Mononuclear cell (primary cell): Measurements from ENCODE around the gene KRT76. TPM values are rescaled to one million over a fixed set of nuclear protein-coding genes. Genes with fewer than 3 reads are reported as not detected.
"Not testable (repeated sequence)": the region's sequence is repeated elsewhere in the genome, so short reads cannot be mapped to it uniquely, and the experiment has no call there.

ENCODE experiments used
- H3K27me3 ChIP-seq: 2 replicates; pipeline ENCODE4 v1.6.0; 2011; ENCODE audit warnings: low read length, control low read depth; ENCODE audit not compliant: insufficient read depth
- H3K4me1 ChIP-seq: 2 replicates; pipeline ENCODE4 v1.5.1; 2011; ENCODE audit warnings: mild to moderate bottlenecking, low read length, control low read depth; ENCODE audit not compliant: insufficient read depth
- H3K4me3 ChIP-seq: 2 replicates; pipeline ENCODE4 v1.5.1; 2011; ENCODE audit warnings: mild to moderate bottlenecking, low read length, moderate library complexity
- H3K9me3 ChIP-seq: 2 replicates; pipeline ENCODE4 v1.5.1; 2011; ENCODE audit warnings: low read depth, mild to moderate bottlenecking, control low read depth, low read length
- total RNA-seq: library from RNA; depleted of rRNA; stranded (reverse); fragments of >200 nt; gene quantifications from one replicate; pipeline ENCODE4 v1.2.3, GENCODE V29; 2012

The KRT76 gene
- total RNA-seq, 1 donor: not detected

DNA sequence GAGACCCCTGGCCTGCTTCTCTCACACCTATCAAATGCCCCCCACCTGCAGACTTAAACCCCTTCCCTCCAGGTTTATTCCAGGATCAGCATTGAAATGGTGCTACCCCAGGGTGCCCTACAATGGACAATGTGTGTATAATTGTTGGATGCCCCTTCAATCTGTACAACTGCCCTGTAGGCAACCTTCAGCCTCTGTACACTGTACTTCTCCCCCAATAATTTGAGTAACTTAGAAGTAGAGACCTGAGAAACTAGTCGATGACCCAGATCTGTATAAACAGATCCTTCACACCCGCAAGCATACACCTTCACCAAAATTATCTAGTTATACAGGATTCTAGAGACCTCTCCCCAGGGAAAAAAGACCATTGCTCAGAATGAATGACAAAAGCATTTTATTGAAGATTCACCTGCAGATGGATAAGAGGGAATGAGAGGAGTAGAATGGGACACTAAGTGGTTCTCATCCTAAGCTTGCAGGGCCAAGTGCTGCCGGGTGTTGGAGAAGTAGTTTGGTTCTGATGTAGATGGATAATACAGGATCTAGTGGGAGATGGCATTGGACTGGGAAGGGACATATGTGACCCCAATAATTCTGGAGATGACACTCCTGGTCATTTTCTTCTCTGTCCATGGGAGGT, 29.1 kb upstream of the KRT76 start:
- H3K4me1 ChIP-seq: no peaks in the 10 kb centered on the region
- H3K27me3 ChIP-seq: no peaks in the 10 kb centered on the region
- no peak overlapping the region for H3K4me3 ChIP-seq
- no peaks in the 10 kb centered on the region for H3K9me3 ChIP-seq

DNA sequence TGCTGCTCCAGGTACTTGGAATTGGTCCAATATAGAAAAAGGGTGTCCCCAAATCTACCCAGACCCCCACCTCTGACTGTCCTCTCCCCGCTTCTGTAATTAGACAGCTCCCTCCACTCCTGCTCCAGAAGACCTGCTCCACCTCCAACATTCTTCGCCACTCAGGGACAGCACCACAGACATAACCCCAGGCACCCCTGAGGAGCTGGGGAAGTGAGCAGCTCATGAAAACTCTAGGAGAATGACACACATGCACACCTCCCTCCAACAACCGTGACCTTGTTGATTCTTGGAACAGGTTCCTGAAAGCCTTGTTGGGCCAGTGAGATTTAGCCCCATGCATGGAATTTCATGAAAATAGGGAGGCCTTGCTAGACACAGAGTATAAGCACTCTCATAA, 28.6 kb upstream of the KRT76 start:
- Histone ChIP-seq H3K9me3 (no peaks in the 10 kb centered on the region), H3K4me3 (no peak overlapping the region), H3K27me3 (no peaks in the 10 kb centered on the region), H3K4me1 (no peaks in the 10 kb centered on the region)

DNA sequence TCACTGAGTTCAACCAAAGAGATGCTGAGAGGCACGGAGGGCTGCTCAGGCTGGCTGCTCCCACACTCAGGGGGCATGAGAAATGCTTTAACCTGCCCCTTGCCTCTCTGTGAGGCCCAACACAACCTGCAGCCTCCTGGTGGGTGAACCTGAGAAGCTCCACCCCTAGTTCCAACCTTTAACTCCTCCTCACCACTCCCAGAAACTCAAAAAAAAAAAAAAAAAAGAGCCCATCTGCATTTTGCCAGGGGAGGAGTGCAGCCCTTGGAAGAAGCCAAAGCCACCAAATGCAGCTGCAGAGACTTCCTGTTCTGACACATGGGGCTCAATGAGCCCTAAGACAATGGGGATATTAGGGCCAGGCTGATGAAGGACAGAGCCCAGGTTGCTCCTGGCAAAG, 27.9 kb upstream of the KRT76 start:
- H3K4me1 ChIP-seq: no peaks in the 10 kb centered on the region
- no peaks in the 10 kb centered on the region for H3K27me3 ChIP-seq
- H3K9me3 ChIP-seq: no peaks in the 10 kb centered on the region
- H3K4me3 ChIP-seq: no peak overlapping the region

DNA sequence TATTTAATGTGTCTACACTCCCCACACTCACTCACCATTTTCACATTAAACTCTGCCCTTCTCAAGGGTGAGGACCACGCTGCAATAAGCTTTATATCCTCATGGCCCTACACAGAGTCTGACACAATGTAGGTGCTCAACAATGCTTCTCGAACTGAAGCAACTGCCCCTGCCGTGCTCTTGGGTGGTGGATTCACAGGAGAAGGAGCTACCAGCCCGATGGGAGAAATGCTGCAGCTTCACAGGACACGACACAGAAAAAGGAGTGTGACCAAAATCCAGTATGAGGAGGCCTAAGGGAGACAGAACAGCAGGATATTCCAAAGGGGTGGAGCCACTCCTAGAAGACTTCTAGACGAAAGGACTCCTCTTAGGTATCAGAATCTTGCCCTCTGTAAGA, 25.3 kb upstream of the KRT76 start:
- Histone ChIP-seq H3K27me3 (no peaks in the 10 kb centered on the region), H3K4me3 (no peak overlapping the region), H3K4me1 (no peaks in the 10 kb centered on the region), H3K9me3 (no peaks in the 10 kb centered on the region)

DNA sequence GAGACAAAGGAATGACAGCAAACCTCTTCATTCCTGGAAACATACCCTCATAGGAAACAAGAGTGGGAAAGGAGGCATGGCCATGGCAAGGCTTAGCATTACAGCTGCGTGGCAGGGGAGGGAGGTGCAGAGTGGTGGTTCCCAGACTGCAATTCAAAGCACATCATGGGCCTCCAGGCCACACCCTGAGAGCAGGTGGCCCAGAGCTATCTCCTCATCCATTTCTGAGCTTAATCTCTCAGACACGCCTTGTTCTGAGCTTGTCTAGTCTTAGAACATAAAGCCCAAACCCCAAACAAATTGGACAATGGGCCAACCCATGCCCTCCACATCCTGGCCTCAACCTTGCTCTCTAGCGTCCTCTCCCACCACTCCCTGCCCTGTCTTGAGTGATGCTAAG, 24.6 kb upstream of the KRT76 start:
- H3K9me3 ChIP-seq: no peaks in the 10 kb centered on the region
- no peaks in the 10 kb centered on the region for H3K4me1 ChIP-seq
- H3K27me3 ChIP-seq: no peaks in the 10 kb centered on the region
- H3K4me3 ChIP-seq: no peak overlapping the region

DNA sequence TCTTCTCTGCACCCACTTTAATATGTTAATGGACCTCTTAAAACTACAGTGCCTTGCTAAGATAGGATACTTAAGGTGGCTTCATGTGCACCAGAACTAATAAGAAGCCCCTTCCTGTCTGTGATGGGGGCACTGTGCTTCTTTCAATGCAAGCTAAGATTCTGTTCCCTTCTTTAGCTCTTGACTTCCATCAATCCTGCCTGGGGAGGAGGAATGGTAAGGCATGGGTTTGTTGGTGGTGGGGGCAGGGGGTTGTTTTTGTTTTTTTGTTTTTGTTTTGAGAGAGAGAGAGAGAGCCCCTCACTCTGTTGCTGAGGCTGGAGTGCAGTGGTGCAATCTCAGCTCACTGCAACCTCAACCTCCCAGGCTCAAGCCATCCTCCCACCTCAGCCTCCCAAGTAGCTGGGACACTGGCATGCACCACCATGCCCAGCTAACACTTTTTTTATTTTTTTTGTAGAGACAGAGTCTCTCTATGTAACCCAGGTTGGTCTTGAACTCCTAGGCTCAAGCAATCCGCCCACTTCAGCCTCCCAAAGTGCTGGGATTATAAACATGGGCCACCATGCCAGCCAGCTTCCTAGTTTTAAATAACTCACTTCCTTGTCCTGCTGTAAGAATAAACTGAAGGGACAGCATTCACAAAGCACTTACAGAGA, 23.2 kb upstream of the KRT76 start:
- no peaks in the 10 kb centered on the region for H3K9me3 ChIP-seq
- H3K27me3 ChIP-seq: no peaks in the 10 kb centered on the region

DNA sequence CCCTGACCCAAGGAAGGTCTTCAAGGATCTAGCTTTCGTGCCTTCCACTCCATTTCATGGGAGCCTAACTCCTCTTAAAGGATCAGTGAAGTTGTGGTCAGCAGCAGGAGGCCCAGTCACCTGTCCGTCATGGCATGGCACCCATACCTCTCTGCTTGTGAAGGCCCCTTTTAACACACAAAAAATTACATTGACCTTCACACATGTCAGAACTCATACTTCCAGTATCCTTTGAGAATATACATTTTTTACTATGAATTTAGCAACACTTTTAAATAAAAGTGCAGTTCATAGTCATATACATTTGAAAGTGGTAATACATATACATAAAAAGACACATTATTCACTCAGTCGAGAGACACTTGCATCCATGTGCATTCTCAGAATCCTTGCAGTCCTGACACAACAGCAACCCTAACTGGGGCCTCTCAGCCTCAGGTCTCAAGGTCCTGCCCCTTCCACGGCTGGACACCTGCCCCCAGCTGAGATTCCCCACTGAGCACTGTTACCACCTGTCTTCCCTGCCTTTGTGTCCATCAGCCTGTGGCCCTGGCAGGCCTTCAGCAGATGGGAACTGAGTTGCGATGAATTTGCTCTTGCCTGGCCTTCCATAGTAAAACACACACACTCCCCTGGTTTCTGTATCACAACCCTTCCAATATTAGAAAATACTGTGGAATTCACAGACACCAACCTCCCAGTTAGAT, 22.5 kb upstream of the KRT76 start:
- H3K27me3 ChIP-seq: no peaks in the 10 kb centered on the region
- no peaks in the 10 kb centered on the region for H3K4me1 ChIP-seq
- H3K4me3 ChIP-seq: no peak overlapping the region
- no peaks in the 10 kb centered on the region for H3K9me3 ChIP-seq

More for the DNA sequence above, 23.2 kb upstream of the KRT76 start:
- H3K4me1 ChIP-seq: no peaks in the 10 kb centered on the region
- H3K4me3 ChIP-seq: no peak overlapping the region

DNA sequence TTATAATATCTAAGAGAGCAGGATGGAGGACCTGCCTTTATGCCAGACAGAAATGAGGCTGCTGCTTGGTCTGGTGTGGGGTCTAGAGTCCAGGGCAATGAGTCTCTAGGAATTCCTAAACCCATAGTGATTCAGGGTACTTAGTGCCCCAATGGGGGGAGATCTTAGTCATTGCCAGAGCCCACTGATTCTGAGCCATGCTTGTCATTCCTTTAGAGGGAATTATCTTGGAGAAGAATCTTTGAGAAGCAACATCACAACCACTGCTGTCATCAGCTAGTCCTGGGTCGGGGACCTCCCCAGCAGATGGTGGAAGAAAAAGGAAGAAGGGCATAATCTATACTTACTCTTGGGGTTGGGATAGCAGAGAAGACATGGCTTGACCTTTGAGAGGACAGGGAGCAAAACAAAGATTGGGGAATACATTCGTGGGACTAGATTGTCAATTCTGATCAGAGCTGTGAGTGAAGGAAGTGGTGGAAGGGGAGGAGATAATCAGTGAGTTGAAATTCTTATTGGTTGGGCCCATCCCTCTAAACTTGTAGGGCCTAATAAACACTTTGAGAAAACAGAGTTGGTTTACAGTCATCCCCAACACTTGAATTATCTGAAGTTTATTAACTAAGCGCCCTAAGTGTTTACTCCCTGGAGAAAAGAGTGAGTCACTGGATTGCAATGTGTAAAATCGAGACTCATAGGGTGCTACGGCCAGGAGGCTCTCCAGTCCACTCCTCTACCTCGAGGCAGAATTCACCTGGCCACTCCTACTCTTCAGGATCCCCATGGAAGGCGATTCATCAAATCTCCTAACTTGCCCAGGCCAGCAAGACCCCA, 21.7 kb upstream of the KRT76 start:
- no peaks in the 10 kb centered on the region for H3K4me1 ChIP-seq
- H3K9me3 ChIP-seq: no peaks in the 10 kb centered on the region
- no peak overlapping the region for H3K4me3 ChIP-seq
- no peaks in the 10 kb centered on the region for H3K27me3 ChIP-seq

DNA sequence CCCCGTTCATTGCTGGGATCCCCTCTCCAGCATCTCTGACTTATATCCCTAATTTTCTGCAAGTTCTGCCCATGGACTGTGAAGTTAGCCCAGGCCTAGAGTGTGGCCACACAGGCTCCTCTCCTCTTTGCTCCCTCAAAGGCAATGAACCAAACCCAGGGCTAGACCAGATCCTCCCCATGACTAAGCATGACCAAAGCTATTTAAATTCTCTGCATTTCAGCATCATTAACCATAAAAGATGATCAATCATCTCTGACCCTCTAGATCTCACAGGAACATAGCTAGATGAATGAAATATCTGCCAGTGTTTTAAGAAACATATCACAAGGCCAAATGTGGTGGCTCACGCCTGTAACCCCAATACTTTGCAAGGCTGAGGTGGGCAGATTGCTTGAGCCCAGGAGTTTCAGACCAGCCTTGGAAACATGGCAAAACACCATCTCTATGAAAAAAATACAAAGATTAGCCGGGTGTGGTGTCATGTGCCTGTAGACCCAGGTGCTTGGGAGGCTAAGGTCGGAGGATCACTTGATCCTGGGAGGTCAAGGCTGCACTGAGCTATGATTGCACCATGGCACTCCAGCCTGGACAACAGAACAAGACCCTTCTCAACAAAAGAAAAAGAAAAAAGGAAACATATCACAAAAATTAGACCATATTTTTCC, 21.0 kb upstream of the KRT76 start:
- H3K4me3 ChIP-seq: no peak overlapping the region
- H3K4me1 ChIP-seq: no peaks in the 10 kb centered on the region
- no peaks in the 10 kb centered on the region for H3K9me3 ChIP-seq
- no peaks in the 10 kb centered on the region for H3K27me3 ChIP-seq

DNA sequence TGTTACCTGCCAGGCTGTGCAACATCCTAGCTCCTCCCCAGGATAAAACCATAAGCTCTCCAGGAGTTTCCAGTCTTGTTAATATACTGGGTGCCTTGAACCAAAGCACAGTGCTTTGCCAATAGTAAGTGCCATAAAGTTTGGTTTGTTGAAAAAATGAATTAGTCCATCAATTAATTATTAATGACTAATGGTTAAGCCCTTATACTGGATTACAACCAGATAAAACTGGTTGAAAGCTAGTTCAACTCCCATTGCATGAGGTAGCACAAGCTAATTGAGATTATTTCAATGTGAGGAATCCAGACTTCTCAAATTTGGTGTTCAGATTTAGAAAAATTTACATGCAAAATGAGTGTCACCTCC, 20.4 kb upstream of the KRT76 start:
- H3K27me3 ChIP-seq: no peaks in the 10 kb centered on the region
- no peaks in the 10 kb centered on the region for H3K9me3 ChIP-seq
- no peaks in the 10 kb centered on the region for H3K4me1 ChIP-seq
- no peak overlapping the region for H3K4me3 ChIP-seq

DNA sequence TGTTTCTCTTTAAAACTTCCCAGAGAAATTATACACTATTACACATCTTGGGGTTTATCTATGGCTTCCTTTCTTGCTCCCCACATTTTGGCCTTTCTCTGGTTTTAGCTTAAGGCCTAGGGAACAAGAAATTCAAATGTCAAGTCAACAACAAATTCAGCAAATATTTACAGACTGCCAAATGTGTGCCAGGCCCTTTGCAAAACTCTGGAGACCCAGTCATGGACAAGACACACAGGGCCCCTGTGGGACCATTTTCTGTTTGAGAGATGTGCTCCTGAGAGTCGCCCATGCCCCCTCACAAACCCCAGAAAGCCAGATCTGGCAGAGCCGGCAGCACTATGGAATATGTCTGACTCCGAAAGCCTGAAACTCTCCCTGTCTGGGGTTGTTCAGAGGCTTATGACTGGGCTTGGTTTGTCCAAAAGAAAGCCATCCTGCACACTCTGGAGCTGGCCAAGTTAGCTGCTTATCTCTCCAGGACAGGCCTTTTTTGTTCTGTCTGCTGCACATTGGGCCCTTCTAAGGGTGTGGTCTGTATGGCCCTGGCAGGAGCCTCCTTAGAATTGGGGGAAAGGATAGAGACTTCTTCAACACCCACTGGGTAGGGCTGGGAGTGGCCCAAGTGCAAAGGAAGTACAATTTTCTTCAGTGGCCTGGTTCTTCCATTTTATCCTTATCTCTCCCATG, 19.8 kb upstream of the KRT76 start:
- no peaks in the 10 kb centered on the region for H3K27me3 ChIP-seq
- no peaks in the 10 kb centered on the region for H3K4me1 ChIP-seq
- H3K4me3 ChIP-seq: no peak overlapping the region
- no peaks in the 10 kb centered on the region for H3K9me3 ChIP-seq

DNA sequence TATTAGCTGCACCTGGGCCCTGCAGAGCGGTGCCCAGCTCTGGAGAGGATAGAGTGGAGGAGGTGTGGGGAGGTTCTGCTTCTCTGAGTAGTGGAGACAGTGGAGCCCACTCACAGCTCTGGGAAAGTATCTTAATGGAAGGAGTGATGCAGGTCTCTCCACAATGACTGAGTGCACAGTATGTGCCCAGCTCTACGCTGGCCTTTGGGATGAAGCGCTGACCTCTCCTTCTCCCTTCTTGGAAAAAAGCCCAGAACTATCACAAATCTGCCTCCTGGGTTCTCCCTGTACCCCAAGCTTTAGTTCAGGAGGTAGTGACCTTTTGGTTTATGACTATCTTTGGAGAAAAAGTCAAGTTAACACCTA, 19.3 kb upstream of the KRT76 start:
- H3K27me3 ChIP-seq: no peaks in the 10 kb centered on the region

DNA sequence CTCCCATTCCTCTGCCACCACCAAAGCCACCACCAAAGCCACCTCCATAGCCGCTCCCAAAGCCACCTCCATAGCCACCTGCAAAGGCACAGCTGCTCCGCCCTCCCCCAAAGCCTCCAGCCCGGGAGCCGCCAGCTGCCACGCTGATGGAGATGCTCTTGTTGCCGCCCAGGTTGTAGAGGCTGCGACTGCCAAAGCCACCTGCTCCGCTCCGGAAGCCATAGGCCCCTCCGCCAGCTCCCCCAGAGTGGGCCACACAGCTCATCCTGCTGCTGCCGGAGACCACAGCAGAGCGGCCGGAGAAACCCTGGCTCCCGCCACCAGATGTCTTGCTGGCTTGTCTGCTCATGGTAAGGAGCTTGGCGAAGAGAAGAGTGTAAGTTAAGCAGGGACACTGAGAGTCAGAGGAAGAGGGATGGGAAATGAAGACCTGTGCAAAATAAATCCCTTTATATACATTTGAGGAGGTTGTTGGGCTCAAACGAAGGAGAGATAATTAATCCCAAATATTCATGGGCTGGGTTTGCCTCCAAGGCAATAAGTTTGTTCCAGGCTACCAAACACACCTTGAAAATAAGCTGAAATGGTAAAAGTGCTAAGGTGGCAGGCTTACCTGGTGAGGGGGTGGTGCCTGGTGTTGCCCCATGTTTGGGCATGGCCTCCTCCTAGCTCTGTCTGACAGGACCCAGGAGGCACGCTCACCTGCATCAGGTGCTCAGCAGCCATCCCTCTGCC, 18.7 kb upstream of the KRT76 start, which contains the start of gene KRT3:
KRT3 (minus strand) TSS at position 424 of the 735 bp plus-strand sequence; CDS start at position 349, 75 bp downstream.
- H3K27me3 ChIP-seq: no peaks in the 10 kb centered on the region
- no peaks in the 10 kb centered on the region for H3K4me1 ChIP-seq
- no peaks in the 10 kb centered on the region for H3K9me3 ChIP-seq
- no peak within 1 kb of the TSS for H3K4me3 ChIP-seq

More for the DNA sequence above, 19.3 kb upstream of the KRT76 start:
- Histone ChIP-seq H3K4me3 (no peak overlapping the region), H3K4me1 (no peaks in the 10 kb centered on the region), H3K9me3 (no peaks in the 10 kb centered on the region)

DNA sequence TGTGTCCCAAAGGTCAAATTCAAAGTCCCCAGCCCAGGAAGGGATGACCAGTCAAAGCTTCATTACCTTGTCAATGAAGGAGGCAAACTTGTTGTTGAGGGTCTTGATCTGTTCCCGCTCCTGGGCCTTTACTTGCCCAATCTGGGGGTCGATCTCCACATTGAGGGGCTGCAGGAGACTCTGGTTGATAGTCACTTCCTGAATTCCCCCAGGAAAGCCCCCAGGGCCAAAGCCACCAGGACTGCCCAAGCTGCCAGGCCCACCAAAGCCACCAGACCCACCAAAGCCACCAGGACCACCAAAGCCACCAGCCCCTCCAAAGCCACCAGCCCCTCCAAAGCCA, 18.2 kb upstream of the KRT76 start:
- not testable (repeated sequence) for H3K27me3 ChIP-seq, H3K4me1 ChIP-seq, H3K9me3 ChIP-seq, H3K4me3 ChIP-seq
